ENCODE data around the gene HBP1.
"Not testable (repeated sequence)": the region's sequence is repeated elsewhere in the genome, so short reads cannot be mapped to it uniquely, and the experiment has no call there.

Gene HBP1

DNA sequence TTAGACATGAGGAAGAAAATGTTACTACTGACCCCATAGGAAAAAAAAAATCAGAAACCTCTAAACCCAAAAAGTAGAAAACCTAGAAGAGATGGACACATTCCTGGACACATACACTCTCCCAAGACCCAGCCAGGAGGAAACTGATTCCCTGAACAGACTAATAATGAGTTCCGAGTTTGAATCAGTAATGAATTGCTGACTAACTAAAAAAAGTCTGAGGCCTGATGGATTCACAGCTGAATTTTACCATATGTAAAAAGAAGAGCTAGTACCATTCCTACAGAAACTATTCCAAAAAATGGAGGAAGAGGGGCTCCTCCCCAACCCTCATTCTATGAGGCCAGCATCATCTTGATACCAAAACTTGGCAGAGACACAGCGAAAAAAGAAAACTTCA lies 75.8 kb downstream of the HBP1 start:
- no peaks in the 10 kb centered on the region for H3K4me1 Mint-ChIP-seq (ENCODE audit: low read depth)
- no peak overlapping the region for H3K4me3 Mint-ChIP-seq
- H3K27ac Mint-ChIP-seq, result no peak overlapping the region
- H3K36me3 Mint-ChIP-seq, result peaks cover 56% of the 10 kb centered on the region
- no peaks in the 10 kb centered on the region for H3K27me3 Mint-ChIP-seq
- H3K9me3 Mint-ChIP-seq (ENCODE audit: low read depth), result no peaks in the 10 kb centered on the region

DNA sequence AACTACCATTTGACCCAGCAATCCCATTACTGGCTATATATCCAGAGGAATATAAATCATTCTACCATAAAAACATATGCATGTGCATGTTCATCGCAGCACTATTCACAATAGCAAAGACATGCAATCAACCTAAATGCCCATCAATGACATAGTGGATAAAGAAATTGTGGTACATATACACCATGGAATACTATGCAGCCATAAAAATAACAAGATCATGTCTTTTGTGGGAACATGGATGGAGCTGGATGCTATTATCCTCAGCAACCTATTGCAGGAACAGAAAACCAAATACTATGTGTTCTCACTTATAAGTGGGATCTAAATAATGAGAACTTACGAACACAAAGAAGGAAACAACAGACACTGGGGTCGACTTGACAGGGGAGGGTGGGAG lies 78.0 kb downstream of the HBP1 start:
- not testable (repeated sequence) for H3K9me3 Mint-ChIP-seq (ENCODE audit: low read depth); H3K4me1 Mint-ChIP-seq (ENCODE audit: low read depth); H3K4me3 Mint-ChIP-seq; H3K27me3 Mint-ChIP-seq
- Mint-ChIP-seq H3K27ac (peak overlapping the region; percentile 51), H3K36me3 (peaks cover 51% of the 10 kb centered on the region)

DNA sequence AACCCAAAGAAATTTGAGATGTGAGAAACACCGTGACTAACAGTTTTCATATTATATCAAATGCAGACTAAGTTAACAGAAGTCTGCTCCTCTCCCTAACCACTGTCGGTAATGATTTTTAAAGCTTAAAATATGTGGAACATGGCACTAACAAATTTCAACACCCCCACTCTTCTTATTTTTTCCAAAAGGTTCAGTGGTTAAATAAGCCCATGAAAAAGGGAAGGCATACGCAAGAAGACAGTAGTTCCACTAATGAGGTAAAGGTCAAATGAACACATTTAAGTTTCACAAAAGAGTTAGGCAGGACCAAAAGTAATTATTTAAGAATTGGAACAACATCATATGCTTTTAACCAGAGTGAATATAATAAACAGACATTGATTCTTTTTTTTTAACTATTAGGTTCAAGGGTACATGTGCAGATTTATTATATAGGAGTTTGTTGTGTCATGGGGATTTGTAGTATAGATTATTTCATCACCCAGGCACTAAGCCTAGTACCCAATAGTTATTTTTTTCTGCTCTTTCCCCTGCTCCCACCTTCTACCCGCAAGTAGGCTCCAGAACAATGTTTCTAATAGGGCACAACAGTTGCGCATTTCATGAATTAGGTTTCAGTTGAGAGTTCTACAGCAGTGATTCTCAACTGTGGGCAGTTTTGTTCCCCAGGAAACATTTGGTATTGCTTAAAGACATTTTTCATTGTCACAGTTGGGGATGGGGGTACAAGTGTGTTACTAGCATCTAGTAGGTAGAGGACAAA lies 79.9 kb downstream of the HBP1 start:
- H3K4me3 Mint-ChIP-seq, result no peak overlapping the region
- no peaks in the 10 kb centered on the region for H3K9me3 Mint-ChIP-seq (ENCODE audit: low read depth)
- H3K27me3 Mint-ChIP-seq, result no peaks in the 10 kb centered on the region
- no peak overlapping the region for H3K27ac Mint-ChIP-seq
- H3K36me3 Mint-ChIP-seq, result peaks cover 45% of the 10 kb centered on the region
- peaks cover 6% of the 10 kb centered on the region for H3K4me1 Mint-ChIP-seq (ENCODE audit: low read depth)

DNA sequence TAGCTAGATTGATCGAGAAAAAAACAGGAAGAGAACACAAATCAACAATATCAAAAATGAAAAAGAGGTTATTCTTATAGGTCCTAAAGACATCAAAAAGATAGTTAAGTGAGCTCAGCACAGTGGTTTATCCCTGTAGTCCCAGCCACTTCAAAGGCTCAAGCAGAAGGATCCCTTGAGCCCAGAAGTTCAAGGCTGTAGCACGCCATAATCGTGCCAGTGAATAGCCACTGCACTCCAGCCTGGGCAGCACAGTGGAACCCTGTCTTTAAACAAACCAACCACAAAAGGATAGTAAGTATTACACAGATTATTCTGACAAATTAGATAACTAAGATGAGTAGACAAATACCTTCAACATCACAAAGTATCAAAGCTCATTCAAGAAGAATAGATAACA lies 83.2 kb downstream of the HBP1 start:
- Mint-ChIP-seq H3K27me3 (no peaks in the 10 kb centered on the region), H3K36me3 (peaks cover 17% of the 10 kb centered on the region), H3K4me3 (no peak overlapping the region), H3K4me1 (ENCODE audit: low read depth) (peaks cover 7% of the 10 kb centered on the region), H3K9me3 (ENCODE audit: low read depth) (no peaks in the 10 kb centered on the region), H3K27ac (peak overlapping the region; percentile 41)

Data from activated naive CD8-positive, alpha-beta T cell (primary cell).